ENCODE data around the gene NFYC.

DNA sequence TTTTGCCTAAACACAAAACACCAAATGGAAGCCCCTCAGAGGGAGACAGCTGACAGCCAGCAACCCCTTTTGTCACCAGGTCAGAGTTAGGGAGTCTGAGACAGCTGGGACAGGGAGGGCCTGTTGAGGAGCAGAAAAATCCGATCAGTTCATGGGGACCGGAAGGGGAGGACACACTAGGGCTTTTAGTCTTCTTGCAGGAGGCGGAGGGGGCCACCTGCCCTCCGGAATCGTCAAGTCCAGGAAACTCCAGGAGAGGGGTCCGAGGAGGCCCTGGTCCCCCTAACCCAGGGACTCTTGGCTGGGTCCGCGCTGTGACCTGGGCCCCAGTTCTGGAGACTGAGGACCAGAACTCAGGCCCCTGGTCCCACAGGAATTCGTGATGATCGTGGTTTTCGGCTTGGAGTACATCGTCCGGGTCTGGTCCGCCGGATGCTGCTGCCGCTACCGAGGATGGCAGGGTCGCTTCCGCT lies 126.3 kb downstream of the NFYC start:
- TF ChIP-seq POLR2AphosphoS5 (IDR thresholded peaks at IDR 0.05), result no peak
- TF ChIP-seq, protein P1, sequence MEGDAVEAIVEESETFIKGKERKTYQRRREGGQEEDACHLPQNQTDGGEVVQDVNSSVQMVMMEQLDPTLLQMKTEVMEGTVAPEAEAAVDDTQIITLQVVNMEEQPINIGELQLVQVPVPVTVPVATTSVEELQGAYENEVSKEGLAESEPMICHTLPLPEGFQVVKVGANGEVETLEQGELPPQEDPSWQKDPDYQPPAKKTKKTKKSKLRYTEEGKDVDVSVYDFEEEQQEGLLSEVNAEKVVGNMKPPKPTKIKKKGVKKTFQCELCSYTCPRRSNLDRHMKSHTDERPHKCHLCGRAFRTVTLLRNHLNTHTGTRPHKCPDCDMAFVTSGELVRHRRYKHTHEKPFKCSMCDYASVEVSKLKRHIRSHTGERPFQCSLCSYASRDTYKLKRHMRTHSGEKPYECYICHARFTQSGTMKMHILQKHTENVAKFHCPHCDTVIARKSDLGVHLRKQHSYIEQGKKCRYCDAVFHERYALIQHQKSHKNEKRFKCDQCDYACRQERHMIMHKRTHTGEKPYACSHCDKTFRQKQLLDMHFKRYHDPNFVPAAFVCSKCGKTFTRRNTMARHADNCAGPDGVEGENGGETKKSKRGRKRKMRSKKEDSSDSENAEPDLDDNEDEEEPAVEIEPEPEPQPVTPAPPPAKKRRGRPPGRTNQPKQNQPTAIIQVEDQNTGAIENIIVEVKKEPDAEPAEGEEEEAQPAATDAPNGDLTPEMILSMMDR (IDR thresholded peaks at IDR 0.05), result no peak

Measured in stomach (tissue), 4 donors.